ENCODE results near the gene RNU6-8. TPM values are rescaled to one million over a fixed set of nuclear protein-coding genes. Genes with fewer than 3 reads are reported as not detected.

Gene RNU6-8
- total RNA-seq, 1 donor from 2014 or later: not detected

- intact Hi-C loops (cut with DNase I): loop anchor here (5.0 kb wide), 4 partner anchors 267 to 1173 kb away; partner anchors contain the start of genes AP4S1, HECTD1, NUBPL and STRN3
- Histone ChIP-seq H3K4me3 (peak overlapping the region; percentile 72 to 75), H3K9me3 (no peaks in the 10 kb centered on the region), H3K27me3 (no peaks in the 10 kb centered on the region), H3K36me3 (no peaks in the 10 kb centered on the region), H3K4me1 (no peaks in the 10 kb centered on the region), H3K27ac (peak overlapping the region; percentile 69 to 75)
- TF ChIP-seq CTCF (IDR thresholded peaks at IDR 0.05): no peak
- DNase-seq (ENCODE audit: low spot score in 2 of 2): no peak
Observed at GRCh38 chr14:32200368-32201192, 2.5 kb downstream of the RNU6-8 start.

GRCh38 chr14:32197919-32198318 lies 5.2 kb downstream of the RNU6-8 start:
- intact Hi-C loops (cut with DNase I): no loop called here
- no peak overlapping the region for H3K4me3 ChIP-seq
- H3K9me3 ChIP-seq: no peaks in the 10 kb centered on the region
- H3K4me1 ChIP-seq: no peaks in the 10 kb centered on the region
- no peaks in the 10 kb centered on the region for H3K27me3 ChIP-seq
- no peak for TF ChIP-seq CTCF (IDR thresholded peaks at IDR 0.05)
- DNase-seq (ENCODE audit: low spot score in 2 of 2): no peak
- no peak overlapping the region for H3K27ac ChIP-seq
- H3K36me3 ChIP-seq: no peaks in the 10 kb centered on the region

GRCh38 chr14:32195636-32196035 lies 7.4 kb downstream of the RNU6-8 start:
- no peaks in the 10 kb centered on the region for H3K27me3 ChIP-seq
- intact Hi-C loops (cut with DNase I): no loop called here
- TF ChIP-seq CTCF (IDR thresholded peaks at IDR 0.05): no peak

GRCh38 chr14:32193532-32193931 lies 9.5 kb downstream of the RNU6-8 start:
- Histone ChIP-seq H3K27me3 (no peaks in the 10 kb centered on the region), H3K27ac (no peak overlapping the region), H3K9me3 (no peaks in the 10 kb centered on the region), H3K4me3 (no peak overlapping the region), H3K4me1 (no peaks in the 10 kb centered on the region), H3K36me3 (no peaks in the 10 kb centered on the region)
- no peak for TF ChIP-seq CTCF (IDR thresholded peaks at IDR 0.05)
- DNase-seq (ENCODE audit: low spot score in 2 of 2): no peak
- intact Hi-C loops (cut with DNase I): no loop called here

More at GRCh38 chr14:32195636-32196035, 7.4 kb downstream of the RNU6-8 start:
- no peak for DNase-seq (ENCODE audit: low spot score in 2 of 2)
- H3K36me3 ChIP-seq: no peaks in the 10 kb centered on the region
- no peak overlapping the region for H3K27ac ChIP-seq
- H3K9me3 ChIP-seq: no peaks in the 10 kb centered on the region
- H3K4me3 ChIP-seq: no peak overlapping the region
- no peaks in the 10 kb centered on the region for H3K4me1 ChIP-seq

GRCh38 chr14:32192712-32193373 lies 10.2 kb downstream of the RNU6-8 start:
- DNase-seq (ENCODE audit: low spot score in 2 of 2): no peak
- Histone ChIP-seq H3K27ac (no peak overlapping the region), H3K9me3 (no peaks in the 10 kb centered on the region), H3K27me3 (no peaks in the 10 kb centered on the region), H3K4me1 (no peaks in the 10 kb centered on the region), H3K36me3 (no peaks in the 10 kb centered on the region), H3K4me3 (no peak overlapping the region)
- intact Hi-C loops (cut with DNase I): no loop called here
- no peak for TF ChIP-seq CTCF (IDR thresholded peaks at IDR 0.05)
